GM12878 (cell line): ENCODE data around the gene RIMBP2. TPM values are rescaled to one million over a fixed set of nuclear protein-coding genes. Genes with fewer than 3 reads are reported as not detected.

ENCODE experiments used
- ATAC-seq: fragments of 200-7000 bp; cut with Tn5 transposase; 3 replicates; pipeline ENCODE4 v1.9.1; 2020; ENCODE audit warnings: mild to moderate bottlenecking, moderate library complexity
- BruUV-seq: library from RNA; stranded (reverse); fragments of 400-500 nt; replicated peaks from 2 replicates; lab custom pipeline; 2021; lab: Mats Ljungman, UMichigan
- CTCF ChIA-PET: fragments of 300-600 bp; sonication (Branson Sonifier 250); formaldehyde crosslinking; extraction: SDS; loops from one replicate; lab custom pipeline; 2021; ENCODE audit warnings: inconsistent platforms; lab: Yijun Ruan, JAX
- POLR2A ChIA-PET: fragments of 350-600 bp; formaldehyde crosslinking; extraction: SDS; loops from one replicate; lab custom pipeline; 2021; ENCODE audit warnings: inconsistent platforms; lab: Charles Lee
- RAD21 ChIA-PET: fragments of 300-600 bp; sonication (Branson Sonifier 250); formaldehyde crosslinking; loops from one replicate; lab custom pipeline; 2023; ENCODE audit warnings: antibody characterized with exemption; ENCODE audit not compliant: unreplicated experiment; lab: Charles Lee
- SMC1A ChIA-PET: fragments of 300-600 bp; sonication (Branson Sonifier 250); formaldehyde crosslinking; loops from one replicate; lab custom pipeline; 2023; ENCODE audit not compliant: unreplicated experiment, uncharacterized antibody; lab: Charles Lee
- DNase-seq: peaks from one replicate; pipeline ENCODE4 v3.0.0-alpha.2; 2011; ENCODE audit warnings: low read depth, low spot score
- FAIRE-seq: peaks from 3 replicates; lab custom pipeline; 2011; peaks lifted over from hg19 to GRCh38; lab: Jason Lieb, UNC
- H2AFZ ChIP-seq: 2 replicates; pipeline ENCODE4 v1.6.0; 2011; ENCODE audit warnings: low read depth, low read length, control low read depth; ENCODE audit not compliant: control insufficient read depth
- H3K27ac ChIP-seq: 2 replicates; pipeline ENCODE4 v1.5.1; 2011; ENCODE audit warnings: control low read depth; ENCODE audit not compliant: control insufficient read depth, insufficient read depth
- H3K27me3 ChIP-seq, 2 experiments: replicated peaks in 1 of 2; 2 replicates each; pipeline versions ENCODE4 v1.6.0 to v1.6.1; 2011; ENCODE audit warnings: low read length in 1 of 2; ENCODE audit not compliant: control insufficient read depth in 2 of 2, insufficient read depth in 2 of 2
- H3K36me3 ChIP-seq, 2 experiments: 2 replicates each; pipeline ENCODE4 v1.5.1; 2011; ENCODE audit warnings: low read length in 1 of 2; ENCODE audit not compliant: control insufficient read depth in 2 of 2, insufficient read depth in 2 of 2
- H3K4me1 ChIP-seq: 2 replicates; pipeline ENCODE4 v1.6.1; 2011; ENCODE audit warnings: mild to moderate bottlenecking, low read length, moderate library complexity, mixed read lengths; ENCODE audit not compliant: control insufficient read depth, insufficient read depth
- H3K4me2 ChIP-seq: 2 replicates; pipeline ENCODE4 v1.6.0; 2011; ENCODE audit warnings: control low read depth; ENCODE audit not compliant: control insufficient read depth, insufficient read depth
- H3K4me3 ChIP-seq: fragments of 200-600 bp; sonication (generic); 2 replicates; pipeline ENCODE4 v1.5.1; 2016
- H3K79me2 ChIP-seq: 2 replicates; pipeline ENCODE4 v1.6.0; 2011; ENCODE audit warnings: low read length; ENCODE audit not compliant: control insufficient read depth, insufficient read depth
- H3K9ac ChIP-seq: 2 replicates; pipeline ENCODE4 v1.8.0; 2011; ENCODE audit warnings: low read length, control low read depth, mixed read lengths; ENCODE audit not compliant: control insufficient read depth, insufficient read depth
- H3K9me3 ChIP-seq: replicated peaks from 3 replicates; pipeline ENCODE4 v1.5.1; 2011; ENCODE audit warnings: mild to moderate bottlenecking, low read length; ENCODE audit not compliant: control insufficient read depth, insufficient read depth
- H4K20me1 ChIP-seq: 2 replicates; pipeline ENCODE4 v1.6.0; 2011; ENCODE audit not compliant: control insufficient read depth, insufficient read depth
- CHD1 ChIP-seq: IDR thresholded peaks from 2 replicates; pipeline ENCODE4 v1.6.1; 2012; ENCODE audit warnings: low read depth, low read length, improper control_type of control experiment
- JUND ChIP-seq: IDR thresholded peaks from 2 replicates; pipeline ENCODE4 v1.6.1; 2012; ENCODE audit warnings: low read depth, mild to moderate bottlenecking, low read length, improper control_type of control experiment, moderate library complexity
- STAT1 ChIP-seq: fragments of 450-650 bp; conservative IDR thresholded peaks from 2 replicates; pipeline ENCODE4 v1.6.1; 2014; ENCODE audit warnings: antibody characterized with exemption, mild to moderate bottlenecking
- SUPT20H ChIP-seq: IDR thresholded peaks from 2 replicates; pipeline ENCODE4 v1.6.1; 2011; ENCODE audit warnings: low read depth, mild to moderate bottlenecking, low read length, moderate library complexity, borderline replicate concordance; ENCODE audit not compliant: control insufficient read depth
- WRNIP1 ChIP-seq: IDR thresholded peaks from 2 replicates; pipeline ENCODE4 v1.6.1; 2011; ENCODE audit warnings: low read depth, low read length, improper control_type of control experiment, borderline replicate concordance
- ZNF384 ChIP-seq: IDR thresholded peaks from 2 replicates; pipeline ENCODE4 v1.6.1; 2012; ENCODE audit warnings: low read depth, mild to moderate bottlenecking, low read length, improper control_type of control experiment, borderline replicate concordance
- ZNF622 ChIP-seq: fragments of 450-650 bp; IDR thresholded peaks from 2 replicates; pipeline ENCODE4 v1.6.1; 2017; ENCODE audit warnings: mild to moderate bottlenecking, inconsistent platforms
- WGBS: methylation state at CpG from one replicate; pipeline ENCODE4 v1.1.6; 2016; ENCODE audit warnings: low lambda C conversion rate; ENCODE audit not compliant: insufficient replicate concordance, insufficient coverage; ENCODE audit errors: missing lambda C conversion rate; 5-methylcytosine and 5-hydroxymethylcytosine counted together
- in situ Hi-C: fragments of 300-500 bp; cut with MboI; formaldehyde crosslinking; loops from 9 replicates; pipeline ENCODE4 v1.14.3; 2018; ENCODE audit warnings: mixed read lengths
- intact Hi-C: fragments of 100-400 bp; cut with micrococcal nuclease; formaldehyde crosslinking; loops from one replicate; pipeline ENCODE4 v1.14.2; 2022; ENCODE audit not compliant: unreplicated experiment
- polyA plus RNA-seq, 11 experiments: library from polyadenylated mRNA; depleted of rRNA in 4 of 11; unstranded in 6 of 11; stranded (reverse) in 5 of 11; fragments of >200 nt; fragmentation: Nextera tagmentation in 4 of 11; fragmentation: Illumina TruSeq in 1 of 11; extraction: Ambion mirVana in 4 of 11; extraction: Trizol in 1 of 11; gene quantifications; 1 replicate in 1 of 11; 2 replicates in 10 of 11; pipeline versions ENCODE4 v1.2.1 to v1.2.3, GENCODE V29; 2011 to 2016; ENCODE audit warnings: inconsistent platforms in 2 of 11, missing spikeins in 2 of 11, low read depth in 1 of 11
- total RNA-seq, 4 experiments: library from RNA; depleted of rRNA in 3 of 4; stranded (reverse); fragments of >200 nt in 3 of 4; fragmentation: Illumina TruSeq in 1 of 4; extraction: Trizol in 1 of 4; gene quantifications; 2 replicates each; pipeline versions ENCODE4 v1.2.1 to v1.2.3, GENCODE V29; 2013 to 2021
- TF ChIP-seq, protein P1 (sequence below): fragments of 450-650 bp; IDR thresholded peaks from 2 replicates; pipeline ENCODE4 v1.6.1; 2017; ENCODE audit warnings: mild to moderate bottlenecking
- TF ChIP-seq, protein P2 (sequence below): fragments of 450-650 bp; formaldehyde crosslinking; IDR thresholded peaks from 2 replicates; pipeline ENCODE4 v1.4.0; 2020; ENCODE audit warnings: mild to moderate bottlenecking, moderate library complexity
- TF ChIP-seq, protein P3 (sequence below): fragments of 450-650 bp; formaldehyde crosslinking; IDR thresholded peaks from 2 replicates; pipeline ENCODE4 v1.5.0; 2022; ENCODE audit warnings: mild to moderate bottlenecking, missing genetic modification characterization
- TF ChIP-seq, protein P4 (sequence below): fragments of 450-650 bp; IDR thresholded peaks from 2 replicates; pipeline ENCODE4 v1.6.1; 2017; ENCODE audit warnings: borderline replicate concordance

RIMBP2 gene
- total and polyA plus RNA-seq, 10 of the 15 experiments (the other 5 are each of a cell fraction or from before 2014, with no cell fraction given): 0.04 to 2.9 (median 0.07) TPM; not detected in 1

DNA sequence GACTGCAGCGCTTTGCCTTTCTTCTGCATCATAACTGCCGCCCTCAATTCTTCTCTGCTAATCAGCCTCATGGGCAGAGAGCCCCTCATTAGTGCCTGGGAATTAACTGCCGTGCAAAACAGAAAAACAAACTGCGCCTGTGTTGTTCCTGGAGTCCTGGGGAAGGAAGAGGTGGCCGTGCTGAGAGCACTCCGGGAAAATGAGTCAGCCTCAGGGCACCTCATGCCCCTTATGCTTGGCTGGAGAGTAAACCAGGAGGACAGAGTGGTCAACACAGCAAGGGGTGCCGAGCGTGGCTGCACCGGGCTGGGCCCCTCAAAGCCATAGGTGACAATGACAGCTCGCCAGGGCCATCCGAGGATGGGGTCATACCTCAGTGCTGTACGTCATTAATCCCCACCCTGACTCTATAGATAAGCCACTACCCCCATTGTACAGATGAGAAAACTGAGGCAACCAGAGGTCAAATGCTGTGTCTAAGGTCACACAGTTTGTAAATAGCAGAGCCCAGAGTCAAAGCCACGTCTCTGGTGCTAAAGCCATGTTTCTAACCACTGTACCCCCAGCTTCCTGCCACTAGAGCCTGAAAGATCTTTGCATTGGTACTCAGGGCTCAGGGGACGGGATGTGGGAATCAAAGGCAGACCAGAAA is 74.4 kb downstream of the RIMBP2 start (continued):
- TF ChIP-seq, protein P1, sequence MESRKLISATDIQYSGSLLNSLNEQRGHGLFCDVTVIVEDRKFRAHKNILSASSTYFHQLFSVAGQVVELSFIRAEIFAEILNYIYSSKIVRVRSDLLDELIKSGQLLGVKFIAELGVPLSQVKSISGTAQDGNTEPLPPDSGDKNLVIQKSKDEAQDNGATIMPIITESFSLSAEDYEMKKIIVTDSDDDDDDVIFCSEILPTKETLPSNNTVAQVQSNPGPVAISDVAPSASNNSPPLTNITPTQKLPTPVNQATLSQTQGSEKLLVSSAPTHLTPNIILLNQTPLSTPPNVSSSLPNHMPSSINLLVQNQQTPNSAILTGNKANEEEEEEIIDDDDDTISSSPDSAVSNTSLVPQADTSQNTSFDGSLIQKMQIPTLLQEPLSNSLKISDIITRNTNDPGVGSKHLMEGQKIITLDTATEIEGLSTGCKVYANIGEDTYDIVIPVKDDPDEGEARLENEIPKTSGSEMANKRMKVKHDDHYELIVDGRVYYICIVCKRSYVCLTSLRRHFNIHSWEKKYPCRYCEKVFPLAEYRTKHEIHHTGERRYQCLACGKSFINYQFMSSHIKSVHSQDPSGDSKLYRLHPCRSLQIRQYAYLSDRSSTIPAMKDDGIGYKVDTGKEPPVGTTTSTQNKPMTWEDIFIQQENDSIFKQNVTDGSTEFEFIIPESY: no peak
- no peak for TF ChIP-seq JUND
- TF ChIP-seq STAT1: no peak

DNA sequence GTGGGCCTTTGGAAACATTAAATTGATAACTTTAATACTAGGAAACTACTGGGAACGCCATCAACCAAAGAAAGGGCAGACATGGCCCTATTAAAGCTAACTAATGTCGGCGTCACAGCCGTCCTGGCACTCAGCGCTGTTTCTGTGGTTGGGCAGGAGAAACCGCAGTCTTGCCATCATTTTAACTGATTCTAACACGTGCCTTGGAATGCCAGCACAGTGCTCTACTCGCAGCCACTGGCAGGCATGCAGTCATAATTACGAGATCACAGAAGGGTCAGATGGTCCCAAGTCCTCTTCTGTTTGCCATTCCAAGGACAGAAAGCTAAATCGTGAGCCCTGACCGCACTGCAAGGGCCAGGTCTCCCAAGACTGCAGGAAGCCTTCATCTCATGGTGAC is 75.2 kb downstream of the RIMBP2 start:
- H3K9me3 ChIP-seq: no peaks in the 10 kb centered on the region; the same call in 2 of the 3 replicates
- in situ Hi-C loops (no loop called here), intact Hi-C loops (no loop called here)
- H3K27me3 ChIP-seq: no peaks in the 10 kb centered on the region
- ChIA-PET POLR2A (no interaction called here), SMC1A (no interaction called here), CTCF (no interaction called here), RAD21 (interaction anchor here (0.6 kb wide), 1 partner anchor 174 kb away, joined by 3 read pairs; no protein-coding TSS in a partner anchor)
- H4K20me1 ChIP-seq: no peaks in the 10 kb centered on the region
- no peaks in the 10 kb centered on the region for H3K36me3 ChIP-seq
- no peak for FAIRE-seq
- no peak overlapping the region for H2AFZ ChIP-seq
- WGBS: 60% methylated on average over 11 of the region's 11 CpGs
- no peak overlapping the region for H3K4me2 ChIP-seq
- no peak for ATAC-seq
- BruUV-seq: no TSS peak
- no peak overlapping the region for H3K27ac ChIP-seq
- H3K4me1 ChIP-seq: no peaks in the 10 kb centered on the region
- no peak overlapping the region for H3K9ac ChIP-seq
- H3K79me2 ChIP-seq: no peaks in the 10 kb centered on the region
- H3K4me3 ChIP-seq: no peak overlapping the region
- no peak for DNase-seq
- TF ChIP-seq ZNF384 (no peak), ZNF622 (no peak), SUPT20H (no peak), WRNIP1 (no peak), CHD1 (no peak)
- TF ChIP-seq, protein P2, sequence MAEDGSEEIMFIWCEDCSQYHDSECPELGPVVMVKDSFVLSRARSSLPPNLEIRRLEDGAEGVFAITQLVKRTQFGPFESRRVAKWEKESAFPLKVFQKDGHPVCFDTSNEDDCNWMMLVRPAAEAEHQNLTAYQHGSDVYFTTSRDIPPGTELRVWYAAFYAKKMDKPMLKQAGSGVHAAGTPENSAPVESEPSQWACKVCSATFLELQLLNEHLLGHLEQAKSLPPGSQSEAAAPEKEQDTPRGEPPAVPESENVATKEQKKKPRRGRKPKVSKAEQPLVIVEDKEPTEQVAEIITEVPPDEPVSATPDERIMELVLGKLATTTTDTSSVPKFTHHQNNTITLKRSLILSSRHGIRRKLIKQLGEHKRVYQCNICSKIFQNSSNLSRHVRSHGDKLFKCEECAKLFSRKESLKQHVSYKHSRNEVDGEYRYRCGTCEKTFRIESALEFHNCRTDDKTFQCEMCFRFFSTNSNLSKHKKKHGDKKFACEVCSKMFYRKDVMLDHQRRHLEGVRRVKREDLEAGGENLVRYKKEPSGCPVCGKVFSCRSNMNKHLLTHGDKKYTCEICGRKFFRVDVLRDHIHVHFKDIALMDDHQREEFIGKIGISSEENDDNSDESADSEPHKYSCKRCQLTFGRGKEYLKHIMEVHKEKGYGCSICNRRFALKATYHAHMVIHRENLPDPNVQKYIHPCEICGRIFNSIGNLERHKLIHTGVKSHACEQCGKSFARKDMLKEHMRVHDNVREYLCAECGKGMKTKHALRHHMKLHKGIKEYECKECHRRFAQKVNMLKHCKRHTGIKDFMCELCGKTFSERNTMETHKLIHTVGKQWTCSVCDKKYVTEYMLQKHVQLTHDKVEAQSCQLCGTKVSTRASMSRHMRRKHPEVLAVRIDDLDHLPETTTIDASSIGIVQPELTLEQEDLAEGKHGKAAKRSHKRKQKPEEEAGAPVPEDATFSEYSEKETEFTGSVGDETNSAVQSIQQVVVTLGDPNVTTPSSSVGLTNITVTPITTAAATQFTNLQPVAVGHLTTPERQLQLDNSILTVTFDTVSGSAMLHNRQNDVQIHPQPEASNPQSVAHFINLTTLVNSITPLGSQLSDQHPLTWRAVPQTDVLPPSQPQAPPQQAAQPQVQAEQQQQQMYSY (CRISPR knock-in tag): no peak
- TF ChIP-seq, protein P3, sequence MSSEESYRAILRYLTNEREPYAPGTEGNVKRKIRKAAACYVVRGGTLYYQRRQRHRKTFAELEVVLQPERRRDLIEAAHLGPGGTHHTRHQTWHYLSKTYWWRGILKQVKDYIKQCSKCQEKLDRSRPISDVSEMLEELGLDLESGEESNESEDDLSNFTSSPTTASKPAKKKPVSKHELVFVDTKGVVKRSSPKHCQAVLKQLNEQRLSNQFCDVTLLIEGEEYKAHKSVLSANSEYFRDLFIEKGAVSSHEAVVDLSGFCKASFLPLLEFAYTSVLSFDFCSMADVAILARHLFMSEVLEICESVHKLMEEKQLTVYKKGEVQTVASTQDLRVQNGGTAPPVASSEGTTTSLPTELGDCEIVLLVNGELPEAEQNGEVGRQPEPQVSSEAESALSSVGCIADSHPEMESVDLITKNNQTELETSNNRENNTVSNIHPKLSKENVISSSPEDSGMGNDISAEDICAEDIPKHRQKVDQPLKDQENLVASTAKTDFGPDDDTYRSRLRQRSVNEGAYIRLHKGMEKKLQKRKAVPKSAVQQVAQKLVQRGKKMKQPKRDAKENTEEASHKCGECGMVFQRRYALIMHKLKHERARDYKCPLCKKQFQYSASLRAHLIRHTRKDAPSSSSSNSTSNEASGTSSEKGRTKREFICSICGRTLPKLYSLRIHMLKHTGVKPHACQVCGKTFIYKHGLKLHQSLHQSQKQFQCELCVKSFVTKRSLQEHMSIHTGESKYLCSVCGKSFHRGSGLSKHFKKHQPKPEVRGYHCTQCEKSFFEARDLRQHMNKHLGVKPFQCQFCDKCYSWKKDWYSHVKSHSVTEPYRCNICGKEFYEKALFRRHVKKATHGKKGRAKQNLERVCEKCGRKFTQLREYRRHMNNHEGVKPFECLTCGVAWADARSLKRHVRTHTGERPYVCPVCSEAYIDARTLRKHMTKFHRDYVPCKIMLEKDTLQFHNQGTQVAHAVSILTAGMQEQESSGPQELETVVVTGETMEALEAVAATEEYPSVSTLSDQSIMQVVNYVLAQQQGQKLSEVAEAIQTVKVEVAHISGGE: no peak
- TF ChIP-seq, protein P4, sequence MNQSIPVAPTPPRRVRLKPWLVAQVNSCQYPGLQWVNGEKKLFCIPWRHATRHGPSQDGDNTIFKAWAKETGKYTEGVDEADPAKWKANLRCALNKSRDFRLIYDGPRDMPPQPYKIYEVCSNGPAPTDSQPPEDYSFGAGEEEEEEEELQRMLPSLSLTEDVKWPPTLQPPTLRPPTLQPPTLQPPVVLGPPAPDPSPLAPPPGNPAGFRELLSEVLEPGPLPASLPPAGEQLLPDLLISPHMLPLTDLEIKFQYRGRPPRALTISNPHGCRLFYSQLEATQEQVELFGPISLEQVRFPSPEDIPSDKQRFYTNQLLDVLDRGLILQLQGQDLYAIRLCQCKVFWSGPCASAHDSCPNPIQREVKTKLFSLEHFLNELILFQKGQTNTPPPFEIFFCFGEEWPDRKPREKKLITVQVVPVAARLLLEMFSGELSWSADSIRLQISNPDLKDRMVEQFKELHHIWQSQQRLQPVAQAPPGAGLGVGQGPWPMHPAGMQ: no peak
